DOHH2 (cell line): Measurements from ENCODE around the gene OSBPL3.

ENCODE experiments used
- EZH2phosphoT487 ChIP-seq: fragments of 200-600 bp; sonication (generic); IDR thresholded peaks from 2 replicates; pipeline ENCODE4 v1.6.1; 2017; ENCODE audit warnings: borderline replicate concordance, mild to moderate bottlenecking, antibody characterized with exemption, low read length, moderate library complexity, mixed read lengths
- TF ChIP-seq, protein P1 (sequence below): fragments of 200-600 bp; sonication (generic); IDR thresholded peaks from one replicate; pipeline ENCODE4 v1.5.1; 2014; ENCODE audit warnings: antibody characterized with exemption, mild to moderate bottlenecking, low read depth, low read length; ENCODE audit not compliant: poor library complexity, severe bottlenecking

DNA sequence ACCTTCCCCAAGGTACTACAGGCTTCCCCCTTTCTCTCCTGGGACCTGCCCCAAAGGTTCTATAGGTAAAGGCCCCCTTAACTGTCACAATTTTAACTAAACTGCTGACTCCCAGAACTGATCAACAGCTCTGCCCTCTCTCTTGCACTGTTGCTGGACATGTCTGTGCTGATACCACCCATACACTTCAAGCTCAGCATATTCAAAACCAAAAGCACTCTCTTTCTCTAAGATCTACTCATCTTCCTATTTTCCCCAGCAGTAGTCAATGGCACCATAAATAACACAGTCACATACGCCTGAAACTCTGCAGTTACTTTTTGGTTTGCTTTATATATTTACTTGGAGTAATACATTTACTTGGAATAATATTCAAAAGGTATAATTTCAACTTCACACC lies 12.3 kb downstream of the OSBPL3 start:
- TF ChIP-seq, protein P1, sequence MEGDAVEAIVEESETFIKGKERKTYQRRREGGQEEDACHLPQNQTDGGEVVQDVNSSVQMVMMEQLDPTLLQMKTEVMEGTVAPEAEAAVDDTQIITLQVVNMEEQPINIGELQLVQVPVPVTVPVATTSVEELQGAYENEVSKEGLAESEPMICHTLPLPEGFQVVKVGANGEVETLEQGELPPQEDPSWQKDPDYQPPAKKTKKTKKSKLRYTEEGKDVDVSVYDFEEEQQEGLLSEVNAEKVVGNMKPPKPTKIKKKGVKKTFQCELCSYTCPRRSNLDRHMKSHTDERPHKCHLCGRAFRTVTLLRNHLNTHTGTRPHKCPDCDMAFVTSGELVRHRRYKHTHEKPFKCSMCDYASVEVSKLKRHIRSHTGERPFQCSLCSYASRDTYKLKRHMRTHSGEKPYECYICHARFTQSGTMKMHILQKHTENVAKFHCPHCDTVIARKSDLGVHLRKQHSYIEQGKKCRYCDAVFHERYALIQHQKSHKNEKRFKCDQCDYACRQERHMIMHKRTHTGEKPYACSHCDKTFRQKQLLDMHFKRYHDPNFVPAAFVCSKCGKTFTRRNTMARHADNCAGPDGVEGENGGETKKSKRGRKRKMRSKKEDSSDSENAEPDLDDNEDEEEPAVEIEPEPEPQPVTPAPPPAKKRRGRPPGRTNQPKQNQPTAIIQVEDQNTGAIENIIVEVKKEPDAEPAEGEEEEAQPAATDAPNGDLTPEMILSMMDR = no peak
- no peak for TF ChIP-seq EZH2phosphoT487
